ENCODE measurements around the gene HJV. TPM values are rescaled to one million over a fixed set of nuclear protein-coding genes. Genes with fewer than 3 reads are reported as not detected.
A peak's percentile ranks its signal among the peaks of the same experiment; 100 is the strongest.

The HJV gene
- total and polyA plus RNA-seq, 2 of the 4 experiments (the other 2 are of a cell fraction), result not detected

GRCh38 chr1:145994391-145995120 is 27.0 kb downstream of the HJV start:
- Histone ChIP-seq H3K18ac (ENCODE audit: low read depth, low read length) (no peak overlapping the region), H2BK120ac (ENCODE audit: low read depth, low read length) (no peak overlapping the region), H3K56ac (ENCODE audit: extremely low read depth, insufficient read depth, low read length) (no peak overlapping the region), H2AFZ (replicated peaks; ENCODE audit: low read length, poor library complexity) (no peak overlapping the region), H3K9me3 (ENCODE audit: control insufficient read depth, insufficient read depth, low read length) (no peaks in the 10 kb centered on the region), H3K4me3 (ENCODE audit: insufficient read depth, low read depth, low read length) (peak overlapping the region; percentile 87; the same call in 1 of the 2 replicates), H2BK5ac (ENCODE audit: low read depth, low read length, poor library complexity, severe bottlenecking) (peak overlapping the region; percentile 3), H4K8ac (ENCODE audit: low read depth in 2 of 2, low read length in 2 of 2) (no peak overlapping the region), H3K36me3 (ENCODE audit: control insufficient read depth, insufficient read depth, low read length) (peaks cover 13% of the 10 kb centered on the region), H3K9me1 (ENCODE audit: insufficient read depth, low read length) (peaks cover 9% of the 10 kb centered on the region), H2BK20ac (ENCODE audit: low read depth, low read length) (no peak overlapping the region), H3K23ac (ENCODE audit: low read depth, low read length) (peak overlapping the region; percentile 78), H4K5ac (ENCODE audit: low read depth, low read length) (no peak overlapping the region), H3K9ac (ENCODE audit: low read depth, low read length) (peak overlapping the region; percentile 97; the same call in 1 of the 2 replicates), H2BK15ac (ENCODE audit: low read depth, low read length) (no peak overlapping the region), H3K27ac (ENCODE audit: insufficient read depth, low read length) (no peak overlapping the region), H4K91ac (ENCODE audit: insufficient read depth, low read depth, low read length) (no peak overlapping the region), H3K4me2 (ENCODE audit: low read depth, low read length) (peak overlapping the region; percentile 92), H3K27me3 (ENCODE audit: control insufficient read depth, insufficient read depth, low read length) (no peaks in the 10 kb centered on the region), H3K4me1 (ENCODE audit: control insufficient read depth, insufficient read depth, low read length) (peaks cover 10% of the 10 kb centered on the region), H3K14ac (replicated peaks; ENCODE audit: low read depth, low read length) (peak overlapping the region; percentile 47; the same call in 1 of the 2 replicates), H2AK9ac (replicated peaks; ENCODE audit: low read depth, low read length, poor library complexity) (no peak overlapping the region), H2AK5ac (ENCODE audit: low read depth, low read length) (no peak overlapping the region), H3K79me1 (ENCODE audit: low read depth in 1 of 2, low read length in 2 of 2) (peaks cover 22 to 35% of the 10 kb centered on the region in 2 experiments), H3K4ac (ENCODE audit: low read depth, low read length) (no peak overlapping the region), H4K20me1 (ENCODE audit: insufficient read depth, low read length) (peaks cover 12% of the 10 kb centered on the region; the same call in 1 of the 2 replicates)
- dilution Hi-C loops (cut with HindIII; ENCODE audit: low sequenced_read_pairs, unreplicated experiment) (no loop called here), intact Hi-C loops (cut with micrococcal nuclease) (loop anchor here (1.0 to 5.0 kb wide), 2 partner anchors 15 to 77 kb away; partner anchors contain the start of gene PEX11B), in situ Hi-C loops (cut with MboI; ENCODE audit: low sequenced_read_pairs) (loop anchor here (5.0 kb wide), 1 partner anchor 77 kb away; the partner anchor contains the start of gene PEX11B)
- no peak for ATAC-seq (ENCODE audit: low read depth)
- TSS peak; percentile 66 for BruUV-seq (replicated peaks)
- TF ChIP-seq MAFK (IDR thresholded peaks at IDR 0.05; ENCODE audit: low read depth, low read length), result 0 out of 2 replicates have a peak, but pooled peaks have one; percentile 20
- no peak for TF ChIP-seq RCOR1 (IDR thresholded peaks at IDR 0.05; ENCODE audit: insufficient replicate concordance, low read length)
- TF ChIP-seq CTCF (conservative IDR thresholded peaks at IDR 0.05; ENCODE audit: low read depth, low read length), result no peak
- no peak for TF ChIP-seq SMC3 (IDR thresholded peaks at IDR 0.05; ENCODE audit: low read depth, low read length)
- no peak for TF ChIP-seq CEBPB (IDR thresholded peaks at IDR 0.05; ENCODE audit: low read depth, low read length)
- no peak for TF ChIP-seq ELK1 (IDR thresholded peaks at IDR 0.05; ENCODE audit: borderline replicate concordance, low read depth, low read length)
- TF ChIP-seq POLR2A (IDR thresholded peaks at IDR 0.05; ENCODE audit: low read depth, low read length), result no peak
- DNase-seq, result no peak
- CTCF ChIA-PET, result interaction anchor here (1.0 kb wide), 1 partner anchor 15 kb away, joined by 3 read pairs; no protein-coding TSS in a partner anchor
- POLR2A ChIA-PET (ENCODE audit: unreplicated experiment), result interaction anchor here (1.8 kb wide), 1 partner anchor 15 kb away, joined by 6 read pairs; no protein-coding TSS in a partner anchor
- WGBS, 2 experiments (ENCODE audit: extremely low coverage in 2 of 2, insufficient read length in 1 of 2), result 98% methylated on average over 5 of the region's 10 CpGs; no CpG with 5 or more reads in 1 of the 2 experiments

Measured in IMR-90 (cell line).